H9 (cell line): ENCODE results near the gene SLC12A4. TPM values are rescaled to one million over a fixed set of nuclear protein-coding genes. Genes with fewer than 3 reads are reported as not detected.

Experiments used
- DNase-seq: peaks from one replicate; pipeline ENCODE4 v3.0.0-alpha.2; 2017
- H2AFZ ChIP-seq: one replicate; pipeline ENCODE4 v1.6.1; 2013; ENCODE audit warnings: mild to moderate bottlenecking, low read length, control low read depth, moderate library complexity
- H2AK5ac ChIP-seq: 2 replicates; pipeline ENCODE4 v1.6.1; 2013; ENCODE audit warnings: low read length, control low read depth, mixed read lengths; ENCODE audit not compliant: insufficient read length
- H2BK120ac ChIP-seq: one replicate; pipeline ENCODE4 v1.6.1; 2013; ENCODE audit warnings: low read depth, mild to moderate bottlenecking, low read length, control low read depth, inconsistent platforms; ENCODE audit not compliant: poor library complexity, severe bottlenecking
- H2BK12ac ChIP-seq: 2 replicates; pipeline ENCODE4 v1.6.1; 2013; ENCODE audit warnings: low read length, control low read depth, mixed read lengths, low read depth; ENCODE audit not compliant: insufficient read length
- H2BK15ac ChIP-seq: 2 replicates; pipeline ENCODE4 v1.6.1; 2013; ENCODE audit warnings: low read depth, low read length, control low read depth
- H2BK20ac ChIP-seq: one replicate; pipeline ENCODE4 v1.6.1; 2013; ENCODE audit warnings: low read depth, mild to moderate bottlenecking, low read length, control low read depth, inconsistent platforms; ENCODE audit not compliant: poor library complexity, severe bottlenecking
- H2BK5ac ChIP-seq: 2 replicates; pipeline ENCODE4 v1.6.1; 2013; ENCODE audit warnings: low read length, control low read depth, mixed read lengths; ENCODE audit not compliant: insufficient read length
- H3K14ac ChIP-seq: 2 replicates; pipeline ENCODE4 v1.6.1; 2013; ENCODE audit warnings: low read length, control low read depth; ENCODE audit not compliant: insufficient read depth
- H3K18ac ChIP-seq: 2 replicates; pipeline ENCODE4 v1.6.1; 2013; ENCODE audit warnings: low read depth, mild to moderate bottlenecking, mixed read lengths, low read length, control low read depth; ENCODE audit not compliant: insufficient read length
- H3K23ac ChIP-seq: 2 replicates; pipeline ENCODE4 v1.6.1; 2013; ENCODE audit warnings: low read length, control low read depth, mixed read lengths, low read depth; ENCODE audit not compliant: insufficient read length
- H3K23me2 ChIP-seq: 2 replicates; pipeline ENCODE4 v1.6.1; 2013; ENCODE audit warnings: low read depth, mild to moderate bottlenecking, mixed read lengths, low read length, control low read depth; ENCODE audit not compliant: insufficient read length, poor library complexity, severe bottlenecking
- H3K27ac ChIP-seq: 2 replicates; pipeline ENCODE4 v1.5.1; 2013; ENCODE audit warnings: low read length, control low read depth, mixed read lengths, low read depth; ENCODE audit not compliant: insufficient read length
- H3K27me3 ChIP-seq: 2 replicates; pipeline ENCODE4 v1.6.1; 2013; ENCODE audit warnings: low read length, control low read depth, inconsistent platforms; ENCODE audit not compliant: insufficient read depth
- H3K4ac ChIP-seq: 2 replicates; pipeline ENCODE4 v1.6.1; 2013; ENCODE audit warnings: low read depth, mild to moderate bottlenecking, control low read depth, inconsistent platforms, low read length, moderate library complexity
- H3K4me1 ChIP-seq: 2 replicates; pipeline ENCODE4 v1.6.1; 2013; ENCODE audit warnings: low read length, control low read depth, inconsistent platforms; ENCODE audit not compliant: insufficient read depth
- H3K4me2 ChIP-seq: 2 replicates; pipeline ENCODE4 v1.6.1; 2013; ENCODE audit warnings: low read length, control low read depth, mixed read lengths; ENCODE audit not compliant: insufficient read length, insufficient read depth
- H3K56ac ChIP-seq: 2 replicates; pipeline ENCODE4 v1.6.1; 2013; ENCODE audit warnings: low read depth, mild to moderate bottlenecking, mixed read lengths, low read length, control low read depth; ENCODE audit not compliant: insufficient read length
- H3K79me1 ChIP-seq: 2 replicates; pipeline ENCODE4 v1.6.1; 2013; ENCODE audit warnings: low read depth, mild to moderate bottlenecking, moderate library complexity, low read length, control low read depth, inconsistent platforms; ENCODE audit not compliant: insufficient read depth, poor library complexity, severe bottlenecking
- H3K79me2 ChIP-seq: 2 replicates; pipeline ENCODE4 v1.6.1; 2013; ENCODE audit warnings: low read length, control low read depth, inconsistent platforms; ENCODE audit not compliant: insufficient read depth
- H3K9ac ChIP-seq: 2 replicates; pipeline ENCODE4 v1.6.1; 2013; ENCODE audit warnings: low read length, control low read depth, mixed read lengths; ENCODE audit not compliant: insufficient read length; ENCODE audit errors: extremely low read depth
- H3K9me3 ChIP-seq: one replicate; pipeline ENCODE4 v1.6.1; 2013; ENCODE audit warnings: low read depth, low read length, inconsistent platforms; ENCODE audit not compliant: control insufficient read depth
- H3T11ph ChIP-seq: one replicate; pipeline ENCODE4 v1.6.1; 2013; ENCODE audit warnings: mild to moderate bottlenecking, low read length, control low read depth, inconsistent platforms
- H4K20me1 ChIP-seq: one replicate; pipeline ENCODE4 v1.6.1; 2013; ENCODE audit not compliant: control insufficient read depth, insufficient read length, insufficient read depth
- H4K5ac ChIP-seq: 2 replicates; pipeline ENCODE4 v1.6.1; 2013; ENCODE audit warnings: low read depth, mild to moderate bottlenecking, mixed read lengths, low read length, control low read depth; ENCODE audit not compliant: insufficient read length
- H4K8ac ChIP-seq: replicated peaks from 2 replicates; pipeline ENCODE4 v1.6.1; 2013; ENCODE audit warnings: low read length, control low read depth, mixed read lengths, low read depth; ENCODE audit not compliant: insufficient read length
- H4K91ac ChIP-seq: 2 replicates; pipeline ENCODE4 v1.6.1; 2013; ENCODE audit warnings: low read depth, mild to moderate bottlenecking, moderate library complexity, mixed read lengths, low read length, control low read depth; ENCODE audit not compliant: insufficient read length
- H3K27ac Mint-ChIP-seq, 3 experiments: 2 replicates in 2 of 3; 3 replicates in 1 of 3; pipeline ENCODE4 v1.8.0; 2020 to 2021; ENCODE audit warnings: mixed read lengths in 3 of 3, mild to moderate bottlenecking in 1 of 3, moderate library complexity in 1 of 3
- H3K27me3 Mint-ChIP-seq: 2 replicates; pipeline ENCODE4 v1.8.0; 2021; ENCODE audit warnings: low read depth, mild to moderate bottlenecking, moderate library complexity, mixed read lengths
- H3K36me3 Mint-ChIP-seq, 3 experiments: 2 replicates in 2 of 3; 3 replicates in 1 of 3; pipeline ENCODE4 v1.8.0; 2020 to 2021; ENCODE audit warnings: low read depth in 3 of 3, mixed read lengths in 3 of 3; ENCODE audit not compliant: insufficient read depth in 1 of 3
- H3K4me1 Mint-ChIP-seq, 2 experiments: 2 replicates each; pipeline ENCODE4 v1.8.0; 2020; ENCODE audit warnings: mixed read lengths in 2 of 2
- H3K4me3 Mint-ChIP-seq, 2 experiments: 2 replicates in 1 of 2; 3 replicates in 1 of 2; pipeline ENCODE4 v1.8.0; 2020 to 2021; ENCODE audit warnings: mild to moderate bottlenecking in 2 of 2, mixed read lengths in 2 of 2, moderate library complexity in 1 of 2
- H3K9me3 Mint-ChIP-seq, 2 experiments: 2 replicates in 1 of 2; 3 replicates in 1 of 2; pipeline ENCODE4 v1.8.0; 2020; ENCODE audit warnings: mild to moderate bottlenecking in 2 of 2, mixed read lengths in 2 of 2, moderate library complexity in 1 of 2
- WGBS: extraction: QIAGEN DNeasy Blood & Tissue Kit; methylation state at CpG from one replicate; pipeline ENCODE4 v1.1.7; 2013; ENCODE audit warnings: missing lambda C conversion rate, low lambda C conversion rate, mixed read lengths; ENCODE audit not compliant: insufficient read length; ENCODE audit errors: extremely low coverage; 5-methylcytosine and 5-hydroxymethylcytosine counted together
- total RNA-seq: library from RNA; stranded (reverse); gene quantifications from 2 replicates; pipeline ENCODE4 v1.2.1, GENCODE V29; 2021
- TF ChIP-seq, protein P1 (sequence below): fragments of 200-600 bp; sonication (generic); conservative IDR thresholded peaks from 3 replicates; pipeline ENCODE4 v1.8.0; 2021; ENCODE audit warnings: antibody characterized with exemption, mild to moderate bottlenecking

Gene SLC12A4
- total RNA-seq, 1 experiment from 2014 or later: 46.7 TPM

DNA sequence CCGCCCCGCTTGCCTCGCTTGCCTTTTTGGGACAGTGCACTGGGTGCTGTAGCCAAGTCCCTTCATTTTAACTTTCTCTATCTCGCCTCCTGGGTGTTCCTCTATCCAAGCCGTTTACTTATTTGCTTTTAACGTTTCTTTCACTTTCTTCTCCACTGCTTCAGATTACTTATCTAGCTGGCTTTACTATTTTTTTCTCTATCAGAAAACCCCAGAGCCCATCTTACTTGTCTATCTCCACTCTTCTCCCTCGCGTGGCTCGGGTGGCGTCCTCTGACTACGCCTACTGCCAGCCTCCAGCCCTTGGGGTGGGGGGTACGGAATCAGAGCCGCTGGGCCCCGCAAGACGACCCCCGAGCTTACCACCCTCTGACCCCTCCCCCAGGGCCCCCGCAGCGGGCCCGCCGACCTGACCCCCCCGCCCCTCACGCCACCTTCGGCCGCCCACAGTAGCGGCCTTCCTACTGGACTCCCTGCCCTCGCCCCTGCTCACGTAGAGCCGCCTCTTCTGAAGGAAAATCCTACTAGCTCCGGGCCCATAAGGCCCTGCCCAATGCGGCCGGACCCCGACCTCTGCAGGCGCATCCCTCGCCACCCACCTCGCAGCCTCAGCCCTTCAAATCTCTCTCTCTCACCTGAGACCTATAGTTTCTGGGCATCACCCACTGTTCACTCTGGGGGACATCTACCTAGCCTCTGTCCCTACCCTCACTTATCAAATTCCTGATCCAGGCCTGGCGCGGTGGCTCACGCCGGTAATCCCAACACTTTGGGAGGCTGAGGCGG is 1.0 kb upstream of the SLC12A4 start:
- Histone ChIP-seq H3K27ac (no peak overlapping the region), H3K56ac (no peak overlapping the region), H3K9me3 (no peaks in the 10 kb centered on the region), H3K4me2 (peak overlapping the region; percentile 22), H3K27me3 (no peaks in the 10 kb centered on the region), H2AK5ac (no peak overlapping the region), H4K20me1 (peaks cover 1% of the 10 kb centered on the region), H3K79me2 (no peaks in the 10 kb centered on the region; the same call in 1 of the 2 replicates), H4K8ac (no peak overlapping the region), H2BK5ac (no peak overlapping the region), H4K5ac (no peak overlapping the region), H3K9ac (no peak overlapping the region), H4K91ac (no peak overlapping the region), H3K18ac (no peak overlapping the region), H3T11ph (no peak overlapping the region), H2BK15ac (no peak overlapping the region), H3K79me1 (no peaks in the 10 kb centered on the region), H2BK12ac (no peak overlapping the region), H3K4me1 (peaks cover 5% of the 10 kb centered on the region; the same call in 1 of the 2 replicates), H3K23ac (no peak overlapping the region), H3K4ac (no peak overlapping the region), H2AFZ (no peak overlapping the region), H3K14ac (no peak overlapping the region), H2BK120ac (no peak overlapping the region), H3K23me2 (peaks cover 3% of the 10 kb centered on the region), H2BK20ac (no peak overlapping the region)
- H3K36me3 Mint-ChIP-seq: peaks cover 0 to 12% (median 2%) of the 10 kb centered on the region in 3 experiments; a peak in 4 of 7 replicates
- TF ChIP-seq, protein P1, sequence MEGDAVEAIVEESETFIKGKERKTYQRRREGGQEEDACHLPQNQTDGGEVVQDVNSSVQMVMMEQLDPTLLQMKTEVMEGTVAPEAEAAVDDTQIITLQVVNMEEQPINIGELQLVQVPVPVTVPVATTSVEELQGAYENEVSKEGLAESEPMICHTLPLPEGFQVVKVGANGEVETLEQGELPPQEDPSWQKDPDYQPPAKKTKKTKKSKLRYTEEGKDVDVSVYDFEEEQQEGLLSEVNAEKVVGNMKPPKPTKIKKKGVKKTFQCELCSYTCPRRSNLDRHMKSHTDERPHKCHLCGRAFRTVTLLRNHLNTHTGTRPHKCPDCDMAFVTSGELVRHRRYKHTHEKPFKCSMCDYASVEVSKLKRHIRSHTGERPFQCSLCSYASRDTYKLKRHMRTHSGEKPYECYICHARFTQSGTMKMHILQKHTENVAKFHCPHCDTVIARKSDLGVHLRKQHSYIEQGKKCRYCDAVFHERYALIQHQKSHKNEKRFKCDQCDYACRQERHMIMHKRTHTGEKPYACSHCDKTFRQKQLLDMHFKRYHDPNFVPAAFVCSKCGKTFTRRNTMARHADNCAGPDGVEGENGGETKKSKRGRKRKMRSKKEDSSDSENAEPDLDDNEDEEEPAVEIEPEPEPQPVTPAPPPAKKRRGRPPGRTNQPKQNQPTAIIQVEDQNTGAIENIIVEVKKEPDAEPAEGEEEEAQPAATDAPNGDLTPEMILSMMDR: no peak
- H3K27ac Mint-ChIP-seq: peak overlapping the region in 2 of 3 experiments; percentile 22 to 52; a peak in 4 of 7 replicates
- peak overlapping the region; percentile 93 to 95 for H3K4me3 Mint-ChIP-seq
- peaks cover 2% of the 10 kb centered on the region for H3K27me3 Mint-ChIP-seq
- WGBS: no CpG with 5 or more reads among the region's 40 CpGs
- H3K9me3 Mint-ChIP-seq: no peaks in the 10 kb centered on the region; a peak in 1 of 5 replicates
- H3K4me1 Mint-ChIP-seq: peaks cover 34 to 38% of the 10 kb centered on the region in 2 experiments
- peak; percentile 88 for DNase-seq
